Activated naive CD8-positive, alpha-beta T cell treated with anti-CD3 and anti-CD28 coated beads, Interleukin-2, amount 50 U/mL, for 16 hours (primary cell): ENCODE data around the gene TOMM40L.
A peak's percentile ranks its signal among the peaks of the same experiment; 100 is the strongest.
"Not testable (repeated sequence)": the region's sequence is repeated elsewhere in the genome, so short reads cannot be mapped to it uniquely, and the experiment has no call there.

Experiments used
- DNase-seq: peaks from one replicate; pipeline ENCODE4 v3.0.0-alpha.2; 2020; ENCODE audit warnings: low read depth, low spot score

The TOMM40L gene

GRCh38 chr1:161257109-161257508 lies 31.2 kb downstream of the TOMM40L start:
- DNase-seq, result not testable (repeated sequence)

GRCh38 chr1:161258439-161259344 lies 32.8 kb downstream of the TOMM40L start, which contains the start of gene PCP4L1:
TSS of gene PCP4L1 (plus strand) at chr1:161258745. CDS start at chr1:161258975, 230 bp downstream.
- DNase-seq, result peak; percentile 18

GRCh38 chr1:161259345-161259702 lies 33.5 kb downstream of the TOMM40L start:
- DNase-seq, result no peak

- no peak for DNase-seq
Measured at GRCh38 chr1:161259765-161260164, 33.9 kb downstream of the TOMM40L start.

- no peak for DNase-seq
Measured at GRCh38 chr1:161260376-161261260, 34.8 kb downstream of the TOMM40L start.

- DNase-seq, result no peak
Measured at GRCh38 chr1:161261261-161262235, 35.7 kb downstream of the TOMM40L start.

- DNase-seq, result no peak
Measured at GRCh38 chr1:161265305-161265704, 39.4 kb downstream of the TOMM40L start.

GRCh38 chr1:161266202-161266601 lies 40.3 kb downstream of the TOMM40L start:
- no peak for DNase-seq

- no peak for DNase-seq
Measured at GRCh38 chr1:161266836-161267235, 41.0 kb downstream of the TOMM40L start.

GRCh38 chr1:161267321-161267720 lies 41.5 kb downstream of the TOMM40L start:
- DNase-seq, result no peak

GRCh38 chr1:161273402-161273801 lies 47.5 kb downstream of the TOMM40L start:
- DNase-seq, result no peak

GRCh38 chr1:161274874-161275273 lies 49.0 kb downstream of the TOMM40L start:
- DNase-seq, result no peak
